Nucleus accumbens (tissue), 56 donors: ENCODE results near the gene CRYL1.
"Not testable (repeated sequence)": the region's sequence is repeated elsewhere in the genome, so short reads cannot be mapped to it uniquely, and the experiment has no call there.

Experiments used
- DNase-seq, 56 donors: peaks; one replicate each; lab custom pipeline; 2025; lab: John Stamatoyannopoulos, UW

The CRYL1 gene

DNA sequence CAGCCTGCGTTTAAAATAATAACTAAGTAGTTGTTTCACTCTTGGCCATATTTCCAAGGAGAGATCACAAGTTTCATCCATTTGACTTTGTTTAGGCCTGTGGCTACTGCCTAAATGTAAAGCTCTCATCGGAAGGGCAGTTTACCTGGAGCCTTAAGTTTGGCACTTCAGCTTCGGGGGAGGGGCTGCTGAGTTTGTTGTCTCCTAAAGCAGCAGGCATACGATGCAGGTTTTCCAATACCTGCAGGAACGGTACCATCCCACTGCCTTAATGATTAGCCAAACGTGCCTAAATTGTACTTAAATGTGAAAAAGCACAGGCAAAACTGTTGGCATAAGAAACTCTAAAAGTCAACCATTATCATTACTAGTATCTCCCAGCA is 63.1 kb downstream of the CRYL1 start:
- no peak for DNase-seq

DNA sequence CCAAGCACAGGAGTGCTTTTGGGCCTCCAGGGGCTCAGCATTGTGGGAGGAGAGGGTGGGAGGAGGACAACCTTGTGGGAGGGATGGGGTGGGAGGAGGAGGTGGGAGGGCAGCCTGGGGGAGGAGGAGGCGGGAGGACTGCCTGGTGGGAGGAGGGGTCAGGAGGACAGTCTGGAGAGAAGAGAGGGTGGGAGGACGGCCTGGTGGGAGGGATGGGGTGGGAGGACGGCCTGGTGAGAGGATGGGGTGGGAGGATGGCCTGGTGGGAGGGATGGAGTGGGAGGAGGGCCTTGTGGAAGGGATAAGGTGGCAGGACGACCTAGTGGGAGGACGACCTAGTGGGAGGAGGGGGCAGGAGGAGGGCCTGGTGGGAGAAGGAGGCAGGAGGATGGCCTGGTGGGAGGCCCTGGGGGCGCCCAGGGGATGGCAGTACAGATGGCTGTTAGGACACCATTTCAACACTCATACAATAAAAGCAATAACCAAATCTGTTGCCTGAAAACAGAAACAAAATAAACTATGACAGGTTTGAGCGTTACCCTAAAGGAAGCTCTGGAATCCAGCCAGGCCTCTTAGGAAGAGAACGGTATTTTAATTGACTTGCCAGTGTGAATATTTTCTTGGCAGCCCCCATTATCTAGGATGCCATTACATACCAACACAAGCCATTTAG is 63.7 kb downstream of the CRYL1 start:
- no peak for DNase-seq

DNA sequence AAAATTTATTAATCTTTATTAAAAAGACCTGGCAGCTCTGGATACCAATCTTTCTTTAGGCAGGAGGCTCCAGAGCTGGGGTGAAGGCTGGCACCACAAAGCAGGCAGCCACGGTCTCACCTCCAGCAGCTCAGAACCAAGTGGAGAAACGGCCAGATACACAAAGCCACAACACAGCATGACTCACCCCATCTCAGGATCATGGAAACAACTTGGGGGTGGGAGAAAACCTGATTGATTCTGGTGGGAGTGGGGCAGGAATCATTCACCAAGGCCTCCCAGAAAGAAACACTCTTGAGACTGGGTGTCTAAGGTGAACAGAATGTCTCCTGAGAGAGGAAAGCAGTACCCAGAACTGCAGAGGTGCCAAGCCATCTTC is 64.2 kb downstream of the CRYL1 start:
- no peak for DNase-seq

DNA sequence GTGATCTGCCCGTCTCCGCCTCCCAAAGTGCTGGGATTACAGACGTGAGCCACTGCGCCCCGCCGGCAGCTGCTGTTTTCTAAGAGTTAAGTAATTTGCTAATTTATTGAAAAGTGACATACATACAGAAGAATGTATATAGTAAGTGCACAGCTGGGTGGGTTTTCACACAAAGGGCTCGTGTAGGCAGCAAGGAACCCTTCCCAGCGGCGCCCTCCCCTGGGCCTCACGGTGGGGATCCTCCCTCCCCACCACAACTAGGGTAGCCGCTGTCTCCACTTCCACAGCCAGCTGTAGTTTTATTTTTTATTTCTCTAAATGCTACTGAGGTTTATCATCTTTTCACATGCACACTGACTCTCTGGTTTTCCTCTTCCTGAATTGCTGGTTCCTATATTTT is 64.9 kb downstream of the CRYL1 start:
- no peak for DNase-seq

DNA sequence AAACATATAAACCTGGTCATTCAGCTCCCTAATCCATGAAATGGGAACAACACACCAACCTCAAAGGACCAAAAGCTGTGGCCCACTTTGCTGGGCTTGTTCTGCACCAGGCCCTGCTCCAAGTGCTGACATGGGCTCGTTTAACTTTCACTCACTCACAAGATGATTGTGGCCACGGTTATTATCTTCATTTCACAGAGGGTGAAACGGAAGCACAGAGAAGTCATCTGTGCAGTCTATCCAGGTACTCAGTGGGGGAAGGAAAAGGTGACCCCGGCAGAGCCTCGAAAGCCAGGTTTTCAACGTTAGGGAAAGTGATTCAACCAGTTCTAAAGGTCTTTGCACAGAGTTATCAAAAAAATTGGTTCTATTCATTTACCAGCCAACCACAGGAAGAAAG is 68.0 kb downstream of the CRYL1 start:
- DNase-seq = no peak

DNA sequence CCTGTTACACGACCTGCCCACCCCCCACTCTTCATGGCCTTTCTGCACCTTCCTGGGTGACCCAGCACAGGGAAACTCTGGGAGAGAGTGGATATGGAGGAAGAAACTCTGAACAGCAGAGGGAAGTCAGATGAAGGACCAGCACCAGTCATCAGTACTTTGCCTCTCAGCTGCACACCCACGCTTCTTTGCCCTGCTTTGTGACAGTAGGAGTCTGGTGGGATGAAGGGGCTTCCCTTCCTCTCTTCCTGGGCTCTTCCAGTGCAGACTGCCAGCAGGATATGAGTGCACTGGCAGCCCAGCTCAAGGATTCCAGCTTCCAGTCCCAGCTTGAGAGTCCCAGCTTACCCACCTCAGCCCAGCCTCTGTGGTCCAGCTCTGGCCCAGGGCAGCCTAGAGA is 68.9 kb downstream of the CRYL1 start:
- DNase-seq = no peak

DNA sequence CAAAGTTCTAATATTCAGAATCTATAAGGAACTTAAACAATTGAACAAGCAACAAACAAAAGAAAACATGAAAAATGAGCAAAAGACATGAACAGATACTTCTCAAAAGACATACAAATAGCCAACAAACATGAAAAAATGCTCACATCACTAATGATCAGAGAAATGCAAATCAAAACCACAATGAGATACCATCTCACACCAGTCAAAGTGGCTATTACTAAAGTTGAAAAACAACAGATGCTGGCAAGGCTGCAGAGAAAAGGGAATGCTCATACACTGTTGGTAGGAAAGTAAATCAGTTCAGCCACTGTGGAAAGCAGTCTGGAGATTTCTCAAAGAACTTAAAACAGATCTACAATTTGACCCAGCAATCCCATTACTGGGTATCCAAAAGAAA is 74.3 kb downstream of the CRYL1 start:
- no peak for DNase-seq

DNA sequence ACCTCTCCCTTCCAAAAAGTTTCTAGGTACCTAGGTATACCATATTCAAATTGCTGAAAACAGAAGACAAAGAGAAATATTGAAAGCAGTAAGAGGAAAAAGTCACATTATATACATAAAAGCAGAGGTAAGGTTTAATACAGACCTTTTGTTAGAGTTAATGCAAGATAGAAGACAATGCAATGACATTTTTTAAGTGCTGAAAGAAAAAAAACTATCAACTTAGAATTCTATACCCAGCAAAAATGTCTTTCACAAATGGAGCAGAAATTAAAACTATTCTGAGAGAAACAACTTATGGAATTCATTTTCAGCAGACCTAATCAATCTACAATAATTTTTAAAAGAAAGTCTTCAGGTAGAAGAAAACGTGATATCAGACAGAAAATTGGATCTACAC is 77.2 kb downstream of the CRYL1 start:
- no peak for DNase-seq

DNA sequence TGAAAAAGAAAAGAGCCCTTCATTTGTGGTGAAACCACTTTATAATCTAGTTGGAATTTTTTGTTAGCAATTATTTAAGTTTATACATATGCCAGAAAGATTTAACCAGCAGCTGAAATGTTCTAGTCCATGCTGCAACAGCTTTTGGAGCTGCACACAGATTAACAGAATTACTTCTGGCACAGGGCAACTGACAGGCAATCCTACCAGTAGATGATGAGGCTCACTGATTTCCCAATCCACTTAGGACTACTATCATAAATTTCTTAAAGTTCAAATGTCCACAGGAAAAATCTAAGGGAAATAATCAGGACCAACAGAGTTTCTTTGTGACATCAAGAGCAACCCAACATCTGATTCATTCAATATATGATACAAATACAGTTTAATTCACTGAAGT is 78.8 kb downstream of the CRYL1 start:
- DNase-seq = no peak

DNA sequence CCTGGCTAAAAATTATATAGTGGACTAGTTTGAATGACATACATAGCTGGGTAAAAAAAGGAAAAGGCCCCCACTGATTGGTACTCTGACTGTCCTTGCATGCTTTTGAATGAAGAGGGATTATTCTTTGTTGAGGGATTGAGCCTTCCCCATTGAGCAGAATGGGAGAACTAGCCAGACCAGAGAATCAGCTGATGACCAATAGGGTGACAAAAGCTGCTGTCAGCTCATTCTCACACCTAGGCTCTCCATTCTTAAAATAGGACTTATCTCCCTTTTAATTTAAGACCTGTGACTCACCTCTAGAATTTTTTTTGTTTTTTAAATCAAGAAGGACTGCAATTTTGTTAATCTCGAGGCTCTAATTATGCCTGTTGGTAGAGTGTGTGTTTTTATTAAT is 79.3 kb downstream of the CRYL1 start:
- no peak for DNase-seq

DNA sequence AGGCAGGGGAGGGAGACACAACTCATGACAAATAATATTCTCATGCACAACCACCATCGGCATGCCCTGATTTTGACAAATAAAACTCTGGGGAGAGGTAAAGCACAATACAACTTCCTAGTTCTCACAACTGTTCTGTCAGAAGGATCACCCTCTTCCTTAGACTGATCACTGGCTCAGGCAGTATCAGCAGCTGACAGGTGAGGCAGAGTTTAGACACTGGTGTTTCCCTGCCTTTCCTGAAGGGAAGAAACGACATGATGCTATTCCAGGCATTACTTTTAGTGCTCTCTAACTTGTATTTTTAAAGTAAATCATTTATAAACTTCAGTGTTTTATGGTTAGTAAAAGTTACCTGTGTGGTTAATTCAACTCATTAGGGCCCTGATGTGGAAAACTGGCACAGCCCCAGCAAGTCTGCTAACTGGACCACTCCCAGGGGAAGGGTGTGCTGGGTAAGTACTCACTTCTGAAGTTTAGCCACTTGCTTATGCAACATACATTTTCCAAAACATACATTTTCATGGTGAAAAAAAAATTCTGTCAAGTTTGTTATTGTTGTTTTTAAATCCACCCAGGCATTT is 82.8 kb downstream of the CRYL1 start:
- no peak for DNase-seq

DNA sequence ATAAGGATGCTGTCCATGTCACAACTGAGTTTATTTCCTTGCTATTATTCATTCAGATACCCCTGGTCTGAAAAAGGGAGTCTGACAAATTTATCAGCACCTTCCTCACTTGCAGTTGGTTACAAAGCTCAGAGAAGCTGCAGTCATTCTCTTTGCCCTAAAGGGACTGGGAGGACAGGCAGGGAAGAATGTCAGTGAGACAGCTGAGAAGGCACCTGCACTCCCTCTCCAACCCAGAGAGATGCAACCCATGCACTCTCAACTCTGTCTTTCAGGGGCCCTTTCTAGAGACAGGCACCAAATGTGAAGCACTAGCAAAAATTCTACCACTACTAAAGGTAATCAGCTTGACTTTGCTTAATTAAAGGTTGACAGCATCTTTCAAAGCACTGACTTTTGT is 83.3 kb downstream of the CRYL1 start:
- DNase-seq = no peak

DNA sequence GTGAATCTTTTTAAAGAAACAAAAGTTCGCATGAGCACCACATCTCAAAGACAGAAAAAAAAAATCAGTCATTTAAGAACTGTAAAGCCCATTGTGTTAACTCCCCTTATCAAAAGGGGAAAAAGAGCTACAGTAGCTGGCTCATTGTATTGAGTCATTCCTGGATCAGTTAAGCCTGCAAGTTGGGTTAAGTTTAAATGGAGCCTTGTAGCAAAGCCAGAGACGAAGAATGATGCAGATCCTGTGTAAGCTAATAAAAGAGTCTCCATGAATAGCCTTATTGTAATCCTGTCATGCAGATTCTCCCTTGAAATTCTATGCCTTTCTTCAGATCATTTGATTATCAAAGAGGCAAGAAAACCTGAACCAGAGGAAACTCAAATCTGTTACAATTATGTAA is 83.8 kb downstream of the CRYL1 start:
- DNase-seq = no peak

DNA sequence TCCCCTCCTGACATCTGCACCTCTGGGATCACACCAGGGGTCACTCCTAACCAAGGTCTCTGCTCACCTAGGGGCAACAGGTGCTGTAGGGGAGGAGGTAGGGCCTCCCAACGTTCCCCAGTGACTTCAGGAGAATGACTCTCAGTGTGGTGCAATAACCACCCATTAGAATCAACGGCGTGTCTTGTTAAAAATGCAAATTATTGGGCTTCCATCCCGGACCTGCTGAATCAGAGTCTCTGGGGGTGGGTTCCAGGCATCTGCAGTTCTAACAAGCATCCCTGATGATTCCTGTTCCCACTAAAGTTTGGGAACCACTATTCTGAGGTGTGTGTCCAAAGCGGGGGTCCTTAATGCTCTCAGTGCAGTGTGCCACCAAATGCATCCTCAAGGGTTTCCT is 84.6 kb downstream of the CRYL1 start:
- DNase-seq = peak in 5 of 56 donors; percentile 22 to 39 (median 26)

DNA sequence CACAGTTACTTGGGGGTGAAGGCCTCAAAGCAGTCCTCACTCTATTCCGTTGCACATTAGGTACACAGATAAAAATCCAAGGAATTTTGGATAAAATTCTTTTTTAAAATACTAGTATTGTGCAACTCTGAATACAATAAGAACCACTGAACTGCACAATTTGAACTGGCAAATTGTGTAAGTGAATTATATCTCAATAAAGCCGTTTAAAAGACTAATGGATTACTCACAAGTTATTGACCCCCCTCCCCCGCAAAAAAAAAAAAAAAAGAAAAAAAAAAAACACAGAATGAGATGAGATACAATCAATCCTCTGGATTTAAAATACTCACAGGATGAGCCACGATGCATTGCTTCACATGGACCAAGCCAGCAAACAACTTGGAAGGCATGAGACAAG is 86.4 kb downstream of the CRYL1 start:
- no peak for DNase-seq

DNA sequence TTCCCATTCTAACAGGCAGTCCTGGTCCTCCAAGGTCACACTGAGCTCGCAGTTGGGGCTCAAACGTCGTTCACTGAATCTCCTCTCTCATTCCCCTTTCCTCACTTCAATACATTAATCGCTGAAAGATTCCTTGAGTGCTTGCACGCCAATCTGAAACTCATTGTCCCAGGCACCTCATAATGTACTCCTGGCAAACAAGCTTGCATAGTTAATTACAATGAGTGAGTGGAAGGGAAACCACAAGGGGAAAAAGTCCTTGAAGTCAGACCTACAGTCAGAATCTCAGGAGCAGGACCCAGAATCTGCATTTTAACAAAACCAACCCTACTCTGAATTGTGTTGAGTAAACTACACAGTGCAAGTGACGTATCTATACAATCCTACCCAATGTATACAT is 86.9 kb downstream of the CRYL1 start:
- DNase-seq = no peak

DNA sequence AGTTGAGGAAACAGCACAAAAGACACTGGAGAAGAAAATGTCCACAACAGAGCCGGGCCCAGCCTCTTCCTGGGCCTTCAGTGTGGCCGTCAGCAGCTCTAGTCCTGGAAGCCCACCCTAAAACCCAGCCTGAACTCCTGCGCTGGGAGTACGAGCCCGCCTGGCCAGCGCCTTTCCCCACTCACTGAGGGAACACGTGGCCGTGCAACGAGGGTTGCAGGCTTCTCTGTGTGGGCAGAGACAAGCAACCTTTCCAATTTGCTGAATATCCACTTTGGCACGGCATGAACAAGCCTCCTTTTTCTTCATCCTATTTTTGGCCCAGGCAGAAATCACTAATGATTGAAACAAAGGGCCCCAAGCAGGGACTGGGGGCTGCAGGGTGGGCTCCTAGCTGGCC is 89.2 kb downstream of the CRYL1 start:
- peak in 5 of 56 donors; percentile 20 to 51 (median 31) for DNase-seq

DNA sequence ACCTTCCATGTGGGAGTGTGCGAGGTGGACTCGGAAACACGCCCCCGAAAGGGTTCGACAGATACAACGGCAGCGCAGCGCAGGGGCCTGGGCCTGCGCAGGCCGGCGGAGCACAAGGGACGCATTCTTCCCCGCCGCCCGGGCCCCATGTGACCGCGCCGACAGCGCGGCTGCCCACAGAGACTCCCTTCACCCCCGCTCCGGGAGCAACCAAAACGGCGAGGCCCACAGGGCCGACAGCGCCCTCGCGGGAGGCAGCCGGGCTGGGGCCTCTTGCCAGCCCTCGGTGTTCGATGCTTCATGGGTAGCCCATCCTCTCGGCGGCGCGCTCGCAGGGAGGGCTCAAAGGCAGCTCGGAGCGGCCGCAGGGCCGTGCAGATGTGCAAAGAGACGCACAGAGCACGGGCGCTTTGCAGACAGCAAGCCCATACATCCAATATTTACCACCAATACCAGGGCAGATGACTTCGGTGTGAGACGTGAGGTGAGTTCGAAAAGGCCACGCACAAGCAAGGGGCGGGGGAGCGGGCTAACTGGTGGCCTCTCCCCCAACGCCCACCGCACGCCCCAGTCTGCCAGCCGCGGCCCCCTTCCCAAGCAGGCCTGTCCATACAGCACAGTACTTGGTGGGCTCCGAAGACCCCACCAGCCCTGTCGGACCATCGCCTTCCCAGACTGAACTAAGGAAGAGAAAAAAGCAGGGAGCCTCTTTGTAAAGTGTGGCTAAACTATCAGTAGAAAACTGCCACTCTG is 89.9 kb downstream of the CRYL1 start:
- DNase-seq = peak in 6 of 56 donors; percentile 9 to 52 (median 36)

DNA sequence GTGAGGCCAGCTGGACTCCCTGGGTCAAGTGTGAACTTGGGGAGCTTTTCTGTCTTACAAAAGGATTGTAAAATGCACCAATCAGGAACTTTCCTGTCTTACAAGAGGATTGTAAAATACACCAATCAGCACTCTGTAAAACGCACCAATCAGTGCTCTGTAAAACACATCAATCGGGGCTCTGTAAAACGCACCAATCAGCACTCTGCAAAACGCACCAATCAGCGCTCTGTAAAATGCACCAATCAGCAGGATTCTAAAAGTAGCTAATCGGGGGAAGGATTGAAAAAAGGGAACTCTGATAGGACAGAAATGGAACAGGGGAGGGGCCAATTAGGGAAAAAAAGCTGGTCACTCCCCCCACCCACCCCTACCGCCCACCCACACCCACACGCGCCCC is 91.4 kb downstream of the CRYL1 start:
- not testable (repeated sequence) for DNase-seq

DNA sequence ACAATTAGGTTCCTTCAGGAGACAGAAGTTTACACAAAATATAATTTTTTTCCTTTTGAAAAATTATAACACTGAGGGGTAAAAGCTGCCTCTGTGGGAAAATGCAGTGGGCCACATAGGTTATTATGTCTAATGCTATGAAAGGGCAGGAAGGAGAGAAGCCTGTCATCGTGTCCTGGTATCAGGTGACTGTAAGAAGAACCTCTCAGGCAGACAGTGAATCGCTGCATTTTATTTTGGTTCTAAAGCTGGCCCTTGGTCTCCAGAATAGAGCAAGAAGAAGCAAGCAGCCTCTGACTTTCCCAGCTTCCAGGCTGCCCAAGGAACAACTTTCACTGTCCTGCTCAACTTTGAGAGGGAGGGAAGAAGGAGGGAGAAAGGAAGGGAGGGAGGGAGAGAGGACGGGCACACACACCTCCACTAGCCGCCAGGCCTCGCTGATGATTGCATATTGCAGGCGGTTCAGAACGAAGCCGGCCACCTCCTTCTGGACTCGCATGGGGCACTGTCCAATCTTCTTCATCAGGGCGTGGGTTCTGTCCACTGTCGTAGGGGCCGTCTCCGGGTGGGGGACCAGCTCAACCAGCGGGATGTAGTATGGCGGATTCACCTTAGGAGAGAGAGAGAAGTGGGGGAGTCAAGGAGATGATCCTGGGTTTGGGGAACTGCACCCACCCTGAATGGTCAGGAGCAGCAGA is 93.8 kb downstream of the CRYL1 start:
- no peak for DNase-seq

DNA sequence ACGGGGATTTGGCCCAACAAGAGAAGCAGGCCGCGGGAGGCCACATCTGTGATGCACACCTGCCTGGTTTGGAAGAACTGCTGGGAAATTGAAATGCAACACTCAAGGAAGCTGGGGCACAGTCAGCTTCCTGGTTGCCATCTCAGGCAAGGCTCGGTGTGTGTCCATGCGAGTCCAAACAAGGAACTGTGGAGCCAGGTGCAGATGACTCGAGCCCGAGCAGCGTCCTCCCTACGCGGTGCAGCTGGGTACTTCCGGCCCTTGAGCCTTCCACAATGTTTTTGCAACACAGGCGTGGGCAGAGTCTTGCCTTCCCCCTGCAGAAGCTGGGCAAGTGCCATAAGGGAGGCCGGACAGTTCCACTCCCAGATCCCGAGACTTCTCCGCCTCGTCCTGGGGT is 94.6 kb downstream of the CRYL1 start:
- DNase-seq = no peak

DNA sequence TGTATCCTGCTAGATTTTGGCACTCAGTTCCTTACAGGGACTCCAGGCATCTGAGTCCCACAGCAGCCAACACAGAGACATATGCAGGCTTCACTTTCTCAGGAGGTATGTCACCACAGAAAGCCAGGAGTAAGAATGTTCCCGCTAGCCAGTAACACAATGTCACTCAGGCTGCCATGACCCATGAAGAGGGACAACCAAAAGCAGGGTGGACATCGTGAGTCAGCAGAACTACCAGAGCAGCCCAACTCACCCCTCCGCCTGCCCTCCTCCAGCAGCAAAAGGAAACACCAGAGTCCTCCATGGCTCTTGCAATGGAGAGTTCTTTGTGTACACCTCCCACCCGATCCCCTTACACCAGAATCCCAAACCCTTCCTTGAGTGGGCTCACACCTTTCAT is 95.4 kb downstream of the CRYL1 start:
- DNase-seq = no peak
